RWPE2 (cell line): ENCODE results near the gene TCF12.

Source experiments
- ATAC-seq: fragments of 200-7000 bp; cut with Tn5 transposase; 3 replicates; pipeline ENCODE4 v1.9.1; 2021; ENCODE audit warnings: low read depth
- DNase-seq: peaks from one replicate; pipeline ENCODE4 v3.0.0-alpha.2; 2020; ENCODE audit warnings: low spot score
- H3K27ac ChIP-seq: fragments of 450-650 bp; 2 replicates; pipeline ENCODE4 v1.5.1; 2017; ENCODE audit warnings: mild to moderate bottlenecking; ENCODE audit not compliant: poor library complexity, severe bottlenecking
- H3K27me3 ChIP-seq: fragments of 250-450 bp; sonication (Bioruptor Pico); 2 replicates; pipeline ENCODE4 v1.5.1; 2021; ENCODE audit warnings: mild to moderate bottlenecking, moderate library complexity; ENCODE audit not compliant: insufficient read depth, poor library complexity, severe bottlenecking
- H3K36me3 ChIP-seq: fragments of 250-450 bp; sonication (Bioruptor Pico); 2 replicates; pipeline ENCODE4 v1.5.1; 2020; ENCODE audit warnings: low read depth, mild to moderate bottlenecking, moderate library complexity
- H3K4me1 ChIP-seq: fragments of 250-450 bp; sonication (Bioruptor Pico); 2 replicates; pipeline ENCODE4 v1.5.1; 2021; ENCODE audit warnings: mild to moderate bottlenecking, moderate library complexity; ENCODE audit not compliant: insufficient read depth, poor library complexity, severe bottlenecking
- H3K4me3 ChIP-seq: fragments of 250-450 bp; sonication (Bioruptor Pico); 2 replicates; pipeline ENCODE4 v1.5.1; 2021; ENCODE audit warnings: mild to moderate bottlenecking, moderate library complexity; ENCODE audit not compliant: severe bottlenecking
- H3K9me3 ChIP-seq: fragments of 250-450 bp; sonication (Bioruptor Pico); 2 replicates; pipeline ENCODE4 v1.5.1; 2021; ENCODE audit warnings: mild to moderate bottlenecking, moderate library complexity; ENCODE audit not compliant: severe bottlenecking
- TF ChIP-seq, protein P1 (sequence below): fragments of 450-650 bp; IDR thresholded peaks from one replicate; pipeline ENCODE4 v1.5.1; 2017; ENCODE audit warnings: mild to moderate bottlenecking, moderate library complexity; ENCODE audit not compliant: poor library complexity, severe bottlenecking

Gene TCF12

DNA sequence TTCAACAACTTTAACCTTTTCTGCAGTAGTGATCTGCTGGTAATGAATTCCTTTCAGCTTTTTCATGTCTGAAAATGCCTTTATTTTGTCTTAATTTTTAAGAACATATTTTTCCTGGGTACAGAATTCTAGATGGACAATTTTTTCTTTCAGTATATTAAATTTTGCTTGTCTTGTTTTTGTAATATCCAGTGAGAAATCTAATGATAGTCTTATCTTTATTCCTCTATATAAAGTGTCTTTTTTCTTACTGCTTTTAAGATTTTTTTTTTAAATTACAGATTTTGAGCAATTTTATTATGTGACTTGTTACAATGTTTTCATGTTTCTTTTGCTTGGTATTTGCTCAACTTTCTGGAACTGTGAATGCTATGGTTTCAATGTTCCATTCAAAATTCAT lies 38.1 kb downstream of the TCF12 start:
- Histone ChIP-seq H3K27ac (no peak overlapping the region), H3K27me3 (no peaks in the 10 kb centered on the region), H3K4me3 (no peak overlapping the region), H3K9me3 (peaks cover 16% of the 10 kb centered on the region), H3K36me3 (no peaks in the 10 kb centered on the region; the same call in none of the 2 replicates), H3K4me1 (peaks cover 4% of the 10 kb centered on the region)
- TF ChIP-seq, protein P1, sequence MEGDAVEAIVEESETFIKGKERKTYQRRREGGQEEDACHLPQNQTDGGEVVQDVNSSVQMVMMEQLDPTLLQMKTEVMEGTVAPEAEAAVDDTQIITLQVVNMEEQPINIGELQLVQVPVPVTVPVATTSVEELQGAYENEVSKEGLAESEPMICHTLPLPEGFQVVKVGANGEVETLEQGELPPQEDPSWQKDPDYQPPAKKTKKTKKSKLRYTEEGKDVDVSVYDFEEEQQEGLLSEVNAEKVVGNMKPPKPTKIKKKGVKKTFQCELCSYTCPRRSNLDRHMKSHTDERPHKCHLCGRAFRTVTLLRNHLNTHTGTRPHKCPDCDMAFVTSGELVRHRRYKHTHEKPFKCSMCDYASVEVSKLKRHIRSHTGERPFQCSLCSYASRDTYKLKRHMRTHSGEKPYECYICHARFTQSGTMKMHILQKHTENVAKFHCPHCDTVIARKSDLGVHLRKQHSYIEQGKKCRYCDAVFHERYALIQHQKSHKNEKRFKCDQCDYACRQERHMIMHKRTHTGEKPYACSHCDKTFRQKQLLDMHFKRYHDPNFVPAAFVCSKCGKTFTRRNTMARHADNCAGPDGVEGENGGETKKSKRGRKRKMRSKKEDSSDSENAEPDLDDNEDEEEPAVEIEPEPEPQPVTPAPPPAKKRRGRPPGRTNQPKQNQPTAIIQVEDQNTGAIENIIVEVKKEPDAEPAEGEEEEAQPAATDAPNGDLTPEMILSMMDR, result no peak
- DNase-seq (no peak), ATAC-seq (no peak)

DNA sequence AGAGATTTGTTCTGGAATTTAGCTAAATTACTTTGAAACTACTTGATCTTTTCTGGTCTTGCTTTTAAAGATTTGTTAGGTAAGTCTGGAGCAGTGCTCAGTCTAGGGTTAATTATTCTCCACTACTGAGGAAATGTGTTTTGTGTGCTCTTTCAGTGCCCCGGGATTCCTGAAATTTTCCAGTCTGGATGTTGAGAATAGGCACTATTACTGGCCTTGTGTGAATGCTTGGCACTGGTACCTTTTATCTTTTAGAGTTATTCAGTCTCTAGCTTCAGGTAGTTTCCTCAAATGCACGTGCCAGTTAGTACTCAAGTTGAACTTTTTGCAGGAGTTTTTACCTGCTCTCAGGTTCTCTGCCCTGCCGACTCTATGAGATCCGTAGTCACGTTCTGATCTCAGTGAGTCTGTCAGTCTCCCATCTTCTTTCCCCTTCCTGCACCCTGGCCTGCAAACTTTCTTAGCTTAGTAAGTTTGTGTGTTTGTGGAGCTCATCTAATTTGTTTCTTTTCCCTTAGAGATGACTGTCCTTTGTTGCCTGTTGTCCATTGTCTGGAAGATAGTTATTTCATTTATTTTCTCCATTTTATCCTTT lies 39.5 kb downstream of the TCF12 start:
- Histone ChIP-seq H3K4me3 (no peak overlapping the region), H3K4me1 (peaks cover 4% of the 10 kb centered on the region), H3K9me3 (peaks cover 16% of the 10 kb centered on the region), H3K36me3 (no peaks in the 10 kb centered on the region; the same call in 1 of the 2 replicates), H3K27me3 (no peaks in the 10 kb centered on the region), H3K27ac (no peak overlapping the region)
- ATAC-seq (no peak), DNase-seq (no peak)
- TF ChIP-seq, protein P1, result no peak

DNA sequence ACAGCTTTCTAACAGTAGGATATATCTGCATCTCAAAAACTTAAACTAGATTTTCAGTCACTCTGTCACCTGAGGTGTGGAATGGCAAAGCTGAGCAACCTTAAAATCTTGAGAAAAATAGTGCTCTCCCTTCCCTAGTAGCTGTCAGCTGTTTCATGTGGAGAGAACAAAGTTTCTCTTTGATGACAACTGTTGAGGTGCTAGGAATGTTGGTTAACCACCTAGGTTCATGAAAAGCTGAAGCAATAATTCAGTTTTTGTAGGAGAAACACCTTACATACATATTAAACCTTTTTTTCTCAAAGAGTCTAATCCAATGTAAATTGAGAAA lies 40.8 kb downstream of the TCF12 start:
- H3K27ac ChIP-seq, result no peak overlapping the region
- H3K36me3 ChIP-seq, result no peaks in the 10 kb centered on the region; the same call in 1 of the 2 replicates
- peaks cover 4% of the 10 kb centered on the region for H3K4me1 ChIP-seq
- no peaks in the 10 kb centered on the region for H3K27me3 ChIP-seq
- TF ChIP-seq, protein P1, result no peak
- DNase-seq, result no peak
- H3K9me3 ChIP-seq, result peaks cover 13% of the 10 kb centered on the region
- 0 out of 3 replicates have a peak, but pooled peaks have one; percentile 17 for ATAC-seq
- H3K4me3 ChIP-seq, result no peak overlapping the region

DNA sequence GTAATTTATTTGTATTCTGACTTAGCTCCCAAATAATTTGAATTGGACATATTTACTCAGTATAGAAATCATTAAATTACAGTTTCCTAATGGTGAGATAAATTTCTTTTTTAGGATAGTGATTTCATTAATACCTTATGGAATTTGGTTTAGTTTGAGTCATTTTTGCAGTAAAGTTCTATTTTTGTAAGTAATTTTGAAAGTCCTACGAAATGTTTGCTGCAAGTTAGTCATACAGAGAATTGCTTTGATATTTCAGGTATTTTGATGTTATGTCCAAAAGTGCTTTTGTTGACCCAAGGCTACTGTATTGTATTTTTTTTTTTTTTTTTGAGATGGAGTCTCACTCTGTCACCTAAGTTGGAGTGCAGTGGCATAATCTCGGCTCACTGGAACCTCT lies 41.7 kb downstream of the TCF12 start:
- Histone ChIP-seq H3K4me3 (no peak overlapping the region), H3K27ac (no peak overlapping the region), H3K4me1 (peaks cover 4% of the 10 kb centered on the region), H3K27me3 (no peaks in the 10 kb centered on the region), H3K9me3 (peaks cover 13% of the 10 kb centered on the region), H3K36me3 (no peaks in the 10 kb centered on the region; the same call in 1 of the 2 replicates)
- ATAC-seq, result no peak
- TF ChIP-seq, protein P1, result no peak
- no peak for DNase-seq

DNA sequence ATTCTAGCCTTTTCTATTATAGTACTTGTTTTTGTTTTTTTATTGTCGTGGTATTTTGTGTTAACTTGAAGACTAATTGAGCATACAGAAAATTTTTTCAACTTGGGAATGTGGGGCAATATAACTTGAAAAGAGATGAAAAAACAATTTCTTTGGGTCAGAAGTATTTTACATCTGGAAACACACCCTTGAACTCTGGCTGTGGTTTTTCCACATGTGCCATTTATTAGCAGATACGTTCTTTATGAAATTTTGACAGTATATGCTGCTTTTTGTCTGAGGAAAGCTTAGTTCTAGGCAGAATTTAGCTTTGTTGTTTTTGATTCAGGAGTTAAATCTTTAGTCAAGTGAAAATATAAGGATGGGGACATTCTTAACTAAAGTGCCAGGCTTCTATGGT lies 44.7 kb downstream of the TCF12 start:
- ATAC-seq (no peak), DNase-seq (no peak)
- TF ChIP-seq, protein P1, result no peak

More for the DNA sequence above, 44.7 kb downstream of the TCF12 start:
- Histone ChIP-seq H3K4me3 (no peak overlapping the region), H3K36me3 (no peaks in the 10 kb centered on the region), H3K27me3 (no peaks in the 10 kb centered on the region), H3K27ac (no peak overlapping the region), H3K9me3 (no peaks in the 10 kb centered on the region), H3K4me1 (peaks cover 4% of the 10 kb centered on the region)
